ENCODE results near the gene DHRS4.

DNA sequence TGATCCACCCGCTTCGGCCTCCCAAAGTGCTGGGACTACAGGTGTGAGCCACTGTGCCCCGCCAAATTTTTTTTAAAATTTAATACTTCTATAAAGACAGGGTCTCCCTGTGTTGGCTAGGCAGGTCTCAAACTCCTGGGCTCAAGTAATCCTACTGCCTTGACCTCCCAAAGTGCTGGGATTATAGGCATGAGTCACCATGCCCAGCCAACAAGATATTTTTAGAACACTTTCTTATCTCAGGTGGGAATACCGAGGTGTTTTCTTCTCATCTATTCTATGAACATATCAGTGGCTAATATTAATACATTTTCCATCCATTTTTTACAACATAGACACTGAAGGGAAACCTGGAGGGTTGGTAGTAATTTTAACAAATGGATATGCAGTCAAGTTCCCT is 38.0 kb upstream of the DHRS4 start:
- no peak for TF ChIP-seq CTCF (IDR thresholded peaks at IDR 0.05; ENCODE audit: insufficient read depth, low read length, poor library complexity, severe bottlenecking)
- no peak for TF ChIP-seq EZH2phosphoT487 (conservative IDR thresholded peaks at IDR 0.05; ENCODE audit: low read length)

All from SU-DHL-6 (cell line).